Lower leg skin (tissue), 4 donors: ENCODE measurements around the gene ASAP2. TPM values are rescaled to one million over a fixed set of nuclear protein-coding genes. Genes with fewer than 3 reads are reported as not detected.

Experiments
- DNase-seq, 2 donors: peaks; one replicate each; pipeline ENCODE4 v3.0.0-alpha.2; 2019; ENCODE audit warnings: low spot score in 2 of 2
- H3K4me3 ChIP-seq: fragments of 200-600 bp; sonication (generic); 2 replicates; pipeline ENCODE4 v1.5.1; 2017; ENCODE audit warnings: mild to moderate bottlenecking, low read depth; ENCODE audit not compliant: poor library complexity, severe bottlenecking
- CTCF ChIP-seq, 3 donors: fragments of 450-650 bp; IDR thresholded peaks; one replicate each; pipeline ENCODE4 v1.5.1; 2016; ENCODE audit warnings: antibody characterized with exemption in 3 of 3, mild to moderate bottlenecking in 3 of 3, moderate library complexity in 2 of 3
- POLR2A ChIP-seq, 2 donors: fragments of 450-650 bp; IDR thresholded peaks; one replicate each; pipeline ENCODE4 v1.6.1; 2016 to 2017; ENCODE audit warnings: antibody characterized with exemption in 2 of 2, mild to moderate bottlenecking in 1 of 2, moderate library complexity in 1 of 2
- WGBS, 2 donors: methylation state at CpG; one replicate each; pipeline ENCODE4 v1.1.5; 2018; 5-methylcytosine and 5-hydroxymethylcytosine counted together
- intact Hi-C: fragments of 100-400 bp; cut with DNase I; formaldehyde crosslinking; loops from one replicate; pipeline ENCODE4 v1.15.0; 2023; ENCODE audit warnings: low total_unique reads
- total RNA-seq, 4 donors: library from RNA; depleted of rRNA; stranded (reverse); fragments of >200 nt; gene quantifications; one replicate each; pipeline ENCODE4 v1.1.0, GENCODE V29; 2016

ASAP2 gene
- total RNA-seq, 4 donors from 2014 or later = 30.4 to 40.7 (median 33.1) TPM

- intact Hi-C loops = no loop called here
- no peak for DNase-seq
- no peak overlapping the region for H3K4me3 ChIP-seq
- TF ChIP-seq POLR2A (IDR thresholded peaks at IDR 0.05) = no peak
- TF ChIP-seq CTCF (IDR thresholded peaks at IDR 0.05) = no peak
- 90 to 94% methylated on average over 1 of the region's 1 CpG for WGBS, 2 donors
Measured at GRCh38 chr2:9360110-9360509, 153.5 kb downstream of the ASAP2 start.

GRCh38 chr2:9360701-9361100 is 154.1 kb downstream of the ASAP2 start:
- no peak overlapping the region for H3K4me3 ChIP-seq
- 72 to 74% methylated on average over 2 of the region's 2 CpGs for whole genome bisulfite sequencing, 2 donors

GRCh38 chr2:9364373-9364772 is 157.8 kb downstream of the ASAP2 start:
- intact Hi-C loops = no loop called here
- TF ChIP-seq CTCF (IDR thresholded peaks at IDR 0.05) (no peak), POLR2A (IDR thresholded peaks at IDR 0.05) (no peak)
- H3K4me3 ChIP-seq = no peak overlapping the region
- DNase-seq = no peak
- WGBS, 2 donors = 80 to 85% methylated on average over 4 of the region's 4 CpGs

More at GRCh38 chr2:9360701-9361100, 154.1 kb downstream of the ASAP2 start:
- DNase-seq = no peak
- intact Hi-C loops = no loop called here
- no peak for TF ChIP-seq CTCF (IDR thresholded peaks at IDR 0.05)
- no peak for TF ChIP-seq POLR2A (IDR thresholded peaks at IDR 0.05)

- DNase-seq = no peak
- TF ChIP-seq CTCF (IDR thresholded peaks at IDR 0.05) (no peak), POLR2A (IDR thresholded peaks at IDR 0.05) (no peak)
- H3K4me3 ChIP-seq = no peak overlapping the region
- WGBS, 2 donors = 75 to 77% methylated on average over 4 of the region's 4 CpGs
- intact Hi-C loops = no loop called here
Measured at GRCh38 chr2:9364791-9365497, 158.3 kb downstream of the ASAP2 start.

GRCh38 chr2:9365498-9366019 is 158.9 kb downstream of the ASAP2 start:
- 84 to 94% methylated on average over 8 of the region's 8 CpGs for WGBS, 2 donors
- DNase-seq = no peak
- no peak overlapping the region for H3K4me3 ChIP-seq
- TF ChIP-seq CTCF (IDR thresholded peaks at IDR 0.05) = no peak
- intact Hi-C loops = no loop called here

GRCh38 chr2:9366026-9366425 is 159.4 kb downstream of the ASAP2 start:
- DNase-seq = no peak
- 89 to 90% methylated on average over 6 of the region's 6 CpGs for WGBS, 2 donors
- no peak overlapping the region for H3K4me3 ChIP-seq
- intact Hi-C loops = no loop called here
- no peak for TF ChIP-seq CTCF (IDR thresholded peaks at IDR 0.05)
- no peak for TF ChIP-seq POLR2A (IDR thresholded peaks at IDR 0.05)
